Fibroblast of mammary gland (primary cell): ENCODE measurements around the gene ZGLP1.

ENCODE experiments used
- DNase-seq: peaks from one replicate; pipeline ENCODE4 v3.0.0-alpha.2; 2010; ENCODE audit warnings: low read depth
- H3K4me3 ChIP-seq: 2 replicates; pipeline ENCODE4 v1.5.1; 2011; ENCODE audit warnings: low read depth, mild to moderate bottlenecking, low read length, moderate library complexity; ENCODE audit not compliant: control insufficient read depth
- TF ChIP-seq, protein P1 (sequence below): conservative IDR thresholded peaks from 2 replicates; pipeline ENCODE4 v1.5.1; 2011; ENCODE audit warnings: low read depth, low read length, inconsistent platforms; ENCODE audit not compliant: control insufficient read depth, insufficient read depth

ZGLP1 gene

DNA sequence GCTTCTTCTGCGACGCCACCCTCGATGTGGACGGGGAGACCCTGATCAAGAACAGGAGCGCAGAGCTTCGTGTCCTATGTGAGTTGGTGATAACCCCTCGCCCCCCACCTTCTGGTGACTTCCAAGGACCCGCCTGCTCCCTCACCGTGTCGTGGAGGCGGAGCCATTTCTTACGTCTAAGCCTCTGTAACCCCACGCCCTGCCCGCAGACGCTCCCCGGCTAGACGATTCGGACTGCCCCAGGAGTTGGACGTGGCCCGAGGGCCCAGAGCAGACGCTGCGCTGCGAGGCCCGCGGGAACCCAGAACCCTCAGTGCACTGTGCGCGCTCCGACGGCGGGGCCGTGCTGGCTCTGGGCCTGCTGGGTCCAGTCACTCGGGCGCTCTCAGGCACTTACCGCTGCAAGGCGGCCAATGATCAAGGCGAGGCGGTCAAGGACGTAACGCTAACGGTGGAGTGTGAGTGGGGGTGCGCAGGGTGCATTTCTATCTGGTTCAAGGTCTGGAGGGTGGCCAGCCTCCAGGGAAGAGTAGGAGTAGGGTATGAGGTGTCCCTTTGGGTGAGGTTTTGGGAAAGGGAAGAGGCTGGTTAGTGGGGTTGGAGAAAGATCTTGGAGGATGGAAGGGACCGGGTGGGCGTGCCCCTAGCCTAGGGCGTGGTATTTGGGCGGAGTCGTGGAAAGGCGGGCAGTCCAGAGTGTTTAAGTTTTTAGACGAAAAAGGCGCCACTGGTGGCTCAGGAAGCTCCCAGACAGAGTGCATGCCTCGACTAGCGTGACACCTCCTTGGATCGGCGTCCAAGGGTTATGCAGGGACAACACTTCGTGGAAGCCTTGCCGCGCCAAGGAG, 16.6 kb downstream of the ZGLP1 start:
- TF ChIP-seq, protein P1, sequence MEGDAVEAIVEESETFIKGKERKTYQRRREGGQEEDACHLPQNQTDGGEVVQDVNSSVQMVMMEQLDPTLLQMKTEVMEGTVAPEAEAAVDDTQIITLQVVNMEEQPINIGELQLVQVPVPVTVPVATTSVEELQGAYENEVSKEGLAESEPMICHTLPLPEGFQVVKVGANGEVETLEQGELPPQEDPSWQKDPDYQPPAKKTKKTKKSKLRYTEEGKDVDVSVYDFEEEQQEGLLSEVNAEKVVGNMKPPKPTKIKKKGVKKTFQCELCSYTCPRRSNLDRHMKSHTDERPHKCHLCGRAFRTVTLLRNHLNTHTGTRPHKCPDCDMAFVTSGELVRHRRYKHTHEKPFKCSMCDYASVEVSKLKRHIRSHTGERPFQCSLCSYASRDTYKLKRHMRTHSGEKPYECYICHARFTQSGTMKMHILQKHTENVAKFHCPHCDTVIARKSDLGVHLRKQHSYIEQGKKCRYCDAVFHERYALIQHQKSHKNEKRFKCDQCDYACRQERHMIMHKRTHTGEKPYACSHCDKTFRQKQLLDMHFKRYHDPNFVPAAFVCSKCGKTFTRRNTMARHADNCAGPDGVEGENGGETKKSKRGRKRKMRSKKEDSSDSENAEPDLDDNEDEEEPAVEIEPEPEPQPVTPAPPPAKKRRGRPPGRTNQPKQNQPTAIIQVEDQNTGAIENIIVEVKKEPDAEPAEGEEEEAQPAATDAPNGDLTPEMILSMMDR: no peak
- DNase-seq: no peak
- H3K4me3 ChIP-seq: no peak overlapping the region

GRCh38 chr19:10292206-10292788, 17.3 kb downstream of the ZGLP1 start:
- H3K4me3 ChIP-seq: peak overlapping the region; percentile 15
- TF ChIP-seq, protein P1: no peak
- peak; percentile 43 for DNase-seq

DNA sequence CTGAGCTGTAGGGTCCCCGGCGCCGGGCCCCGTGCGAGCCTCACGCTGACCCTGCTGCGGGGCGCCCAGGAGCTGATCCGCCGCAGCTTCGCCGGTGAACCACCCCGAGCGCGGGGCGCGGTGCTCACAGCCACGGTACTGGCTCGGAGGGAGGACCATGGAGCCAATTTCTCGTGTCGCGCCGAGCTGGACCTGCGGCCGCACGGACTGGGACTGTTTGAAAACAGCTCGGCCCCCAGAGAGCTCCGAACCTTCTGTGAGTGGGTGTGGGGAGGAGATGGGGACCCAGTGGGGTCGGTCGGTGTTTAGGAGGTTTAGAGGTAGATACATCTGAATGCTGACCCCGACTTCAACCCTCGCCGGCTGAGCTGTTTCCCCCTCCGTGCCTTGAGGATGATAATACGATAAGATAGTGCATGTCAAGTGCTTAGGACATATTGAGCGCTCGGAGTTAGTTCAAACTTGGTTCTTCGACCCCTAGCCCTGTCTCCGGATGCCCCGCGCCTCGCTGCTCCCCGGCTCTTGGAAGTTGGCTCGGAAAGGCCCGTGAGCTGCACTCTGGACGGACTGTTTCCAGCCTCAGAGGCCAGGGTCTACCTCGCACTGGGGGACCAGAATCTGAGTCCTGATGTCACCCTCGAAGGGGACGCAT, 17.9 kb downstream of the ZGLP1 start:
- peak overlapping the region; percentile 22 for H3K4me3 ChIP-seq
- TF ChIP-seq, protein P1: no peak
- DNase-seq: no peak

DNA sequence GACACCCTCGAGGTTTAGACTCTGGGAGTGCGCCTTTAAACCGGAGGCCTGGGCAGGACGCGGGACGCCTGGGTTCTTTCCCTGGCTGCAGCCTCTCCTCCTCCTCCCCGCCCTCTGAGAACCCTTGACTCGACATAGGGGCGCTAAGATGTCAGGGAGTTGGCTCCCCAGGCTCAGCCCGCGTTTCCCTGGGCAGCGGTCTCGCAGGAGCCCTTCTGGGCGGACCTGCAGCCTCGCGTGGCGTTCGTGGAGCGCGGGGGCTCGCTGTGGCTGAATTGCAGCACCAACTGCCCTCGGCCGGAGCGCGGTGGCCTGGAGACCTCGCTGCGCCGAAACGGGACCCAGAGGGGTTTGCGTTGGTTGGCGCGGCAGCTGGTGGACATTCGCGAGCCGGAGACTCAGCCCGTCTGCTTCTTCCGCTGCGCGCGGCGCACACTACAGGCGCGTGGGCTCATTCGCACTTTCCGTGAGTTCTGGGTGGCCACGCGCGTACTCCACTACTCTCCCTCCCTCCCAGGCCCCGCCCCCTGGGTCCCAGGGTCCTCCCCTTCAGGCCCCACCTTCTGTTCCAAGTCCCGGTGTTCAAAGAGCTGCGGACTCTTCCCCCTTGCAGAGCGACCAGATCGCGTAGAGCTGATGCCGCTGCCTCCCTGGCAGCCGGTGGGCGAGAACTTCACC, 18.6 kb downstream of the ZGLP1 start:
- TF ChIP-seq, protein P1: no peak
- peak overlapping the region; percentile 22 for H3K4me3 ChIP-seq
- no peak for DNase-seq

- DNase-seq: no peak
- TF ChIP-seq, protein P1: no peak
- H3K4me3 ChIP-seq: peak overlapping the region; percentile 13
These were observed 19.2 kb downstream of the ZGLP1 start for GRCh38 chr19:10290357-10290875.

- TF ChIP-seq, protein P1: no peak
- H3K4me3 ChIP-seq: peak within 1 kb of the TSS; percentile 25
- DNase-seq: no peak
These were observed 19.7 kb downstream of the ZGLP1 start, which contains the start of gene ICAM5 for GRCh38 chr19:10289836-10290356. Gene ICAM5, plus strand, starts transcription at chr19:10289952. Its CDS starts 92 bp downstream, at chr19:10290044.
